T-cell (primary cell): ENCODE data around the gene CD302. TPM values are rescaled to one million over a fixed set of nuclear protein-coding genes. Genes with fewer than 3 reads are reported as not detected.
A peak's percentile ranks its signal among the peaks of the same experiment; 100 is the strongest.

Experiments
- ATAC-seq, 4 experiments: fragments of 200-7000 bp in 3 of 4; fragments of 150-1000 bp in 1 of 4; cut with Tn5 transposase; replicated peaks in 1 of 4; 1 replicate in 3 of 4; 2 replicates in 1 of 4; pipeline ENCODE4 v1.10.0; 2021; ENCODE audit warnings: moderate library complexity in 3 of 4, mild to moderate bottlenecking in 2 of 4, moderate number of reproducible peaks in 1 of 4
- CTCF ChIA-PET, 2 donors: fragments of 300-600 bp; sonication (Branson Sonifier 250); formaldehyde crosslinking; loops; one replicate each; lab custom pipeline; 2022; ENCODE audit warnings: antibody characterized with exemption in 2 of 2; lab: Charles Lee
- POLR2A ChIA-PET, 2 donors: fragments of 300-600 bp; sonication (Branson Sonifier 250); formaldehyde crosslinking; loops; one replicate each; lab custom pipeline; 2022; ENCODE audit warnings: antibody characterized with exemption in 2 of 2; lab: Charles Lee
- DNase-seq, 35 experiments: peaks; one replicate each; pipeline versions ENCODE4 v3.0.0 to v3.0.0-alpha.2; 2013 to 2023
- H3K27ac ChIP-seq: one replicate; pipeline ENCODE4 v1.5.1; 2013; ENCODE audit warnings: low read length
- H3K27me3 ChIP-seq, 2 experiments: replicated peaks in 1 of 2; 1 replicate in 1 of 2; 2 replicates in 1 of 2; pipeline versions ENCODE4 v1.6.1 to v1.7.0; 2013; ENCODE audit warnings: low read length in 1 of 2, mixed read lengths in 1 of 2; ENCODE audit not compliant: control insufficient read depth in 2 of 2, insufficient read depth in 2 of 2; ENCODE audit errors: extremely low read depth in 1 of 2
- H3K36me3 ChIP-seq, 2 donors: 1 replicate in 1 of 2; 2 replicates in 1 of 2; pipeline versions ENCODE4 v1.6.1 to v1.7.0; 2013; ENCODE audit warnings: low read length in 1 of 2; ENCODE audit not compliant: control insufficient read depth in 2 of 2, insufficient read depth in 1 of 2; ENCODE audit errors: extremely low read depth in 1 of 2
- H3K4me1 ChIP-seq, 2 experiments: 1 replicate in 1 of 2; 2 replicates in 1 of 2; pipeline versions ENCODE4 v1.6.1 to v1.7.0; 2013; ENCODE audit warnings: low read length in 2 of 2, mixed read lengths in 1 of 2; ENCODE audit not compliant: insufficient read depth in 2 of 2, control insufficient read depth in 1 of 2; ENCODE audit errors: extremely low read depth in 1 of 2
- H3K4me3 ChIP-seq, 2 donors: 1 replicate in 1 of 2; 2 replicates in 1 of 2; pipeline versions ENCODE4 v1.5.1 to v1.7.0; 2013; ENCODE audit warnings: mild to moderate bottlenecking in 2 of 2, low read length in 1 of 2, moderate library complexity in 1 of 2; ENCODE audit not compliant: control insufficient read depth in 1 of 2; ENCODE audit errors: extremely low read depth in 1 of 2
- H3K9me3 ChIP-seq: 2 replicates; pipeline ENCODE4 v1.7.0; 2013
- H3K27ac Mint-ChIP-seq, 2 donors: one replicate each; pipeline ENCODE4 v1.8.0; 2020 to 2021; ENCODE audit warnings: mild to moderate bottlenecking in 2 of 2, mixed read lengths in 2 of 2
- H3K27me3 Mint-ChIP-seq, 2 donors: one replicate each; pipeline ENCODE4 v1.8.0; 2021 to 2022; ENCODE audit warnings: mixed read lengths in 2 of 2
- H3K36me3 Mint-ChIP-seq: one replicate; pipeline ENCODE4 v1.8.0; 2021; ENCODE audit warnings: mixed read lengths
- H3K4me1 Mint-ChIP-seq, 3 donors: one replicate each; pipeline ENCODE4 v1.8.0; 2020 to 2022; ENCODE audit warnings: mixed read lengths in 3 of 3, mild to moderate bottlenecking in 1 of 3
- H3K4me3 Mint-ChIP-seq, 3 donors: one replicate each; pipeline ENCODE4 v1.8.0; 2020 to 2022; ENCODE audit warnings: mild to moderate bottlenecking in 3 of 3, mixed read lengths in 3 of 3, moderate library complexity in 3 of 3
- H3K9me3 Mint-ChIP-seq, 3 donors: one replicate each; pipeline ENCODE4 v1.8.0; 2020 to 2022; ENCODE audit warnings: mixed read lengths in 3 of 3
- WGBS: methylation state at CpG from one replicate; pipeline ENCODE4 v1.1.5; 2013; ENCODE audit warnings: missing lambda C conversion rate; ENCODE audit not compliant: insufficient coverage; 5-methylcytosine and 5-hydroxymethylcytosine counted together
- total RNA-seq, 35 experiments: library from RNA in 6 of 35; stranded (reverse) in 6 of 35; fragments of 120-200 nt in 1 of 35; gene quantifications; one replicate each; pipeline versions ENCODE4 v1.2.1 to v1.2.4 and lab custom pipeline; 2013 to 2026

Gene CD302
- total RNA-seq (1 to 10 TPM; 1.0 to 1.6 (median 1.2) TPM), total RNA-seq (lab: John Stamatoyannopoulos, UW) (0.23 to 4.5 (median 1.6) reads per million in 29 experiments)
- total RNA-seq (2013), result 1.7 TPM

GRCh38 chr2:159797543-159798375 lies at the start of gene CD302:
CD302 (minus strand) TSS chr2:159798208; CDS start chr2:159798198, 10 bp downstream.
- ATAC-seq, result peak; percentile 32 to 65 (median 62)
- Mint-ChIP-seq H3K27me3 (peaks cover 9 to 18% of the 10 kb centered on the region in 2 donors), H3K9me3 (no peaks in the 10 kb centered on the region), H3K36me3 (peaks cover 6% of the 10 kb centered on the region), H3K4me3 (peak within 1 kb of the TSS; percentile 73 to 79 (median 76)), H3K27ac (peak within 1 kb of the TSS in 1 of 2 donors; percentile 34), H3K4me1 (peaks cover 10 to 30% (median 25%) of the 10 kb centered on the region in 3 donors)
- peak in 24 of 35 experiments; percentile 3 to 43 (median 12) for DNase-seq
- ChIA-PET CTCF (no interaction called here), POLR2A (no interaction called here)
- Histone ChIP-seq H3K4me3 (peak within 1 kb of the TSS; percentile 40 to 82), H3K4me1 (peaks cover 0 to 10% of the 10 kb centered on the region in 2 experiments), H3K27me3 (peaks cover 0 to 9% of the 10 kb centered on the region in 2 experiments), H3K27ac (no peak within 1 kb of the TSS), H3K9me3 (no peaks in the 10 kb centered on the region), H3K36me3 (no peaks in the 10 kb centered on the region)
- 3% methylated on average over 71 of the region's 82 CpGs for WGBS

- CTCF ChIA-PET, result no interaction called here
- Histone ChIP-seq H3K36me3 (peaks cover 8 to 43% of the 10 kb centered on the region in 2 donors), H3K27ac (no peak overlapping the region), H3K4me3 (no peak overlapping the region), H3K27me3 (no peaks in the 10 kb centered on the region), H3K4me1 (no peaks in the 10 kb centered on the region), H3K9me3 (no peaks in the 10 kb centered on the region)
- POLR2A ChIA-PET, result no interaction called here
- Mint-ChIP-seq H3K4me3 (no peak overlapping the region), H3K36me3 (peaks cover 50% of the 10 kb centered on the region), H3K4me1 (peaks cover 0 to 2% (median 0%) of the 10 kb centered on the region in 3 donors), H3K27ac (no peak overlapping the region), H3K27me3 (no peaks in the 10 kb centered on the region), H3K9me3 (no peaks in the 10 kb centered on the region)
- no CpG with 5 or more reads among the region's 2 CpGs for WGBS
- ATAC-seq, result no peak
- no peak for DNase-seq
Measured at GRCh38 chr2:159846564-159846963, 48.6 kb upstream of the CD302 start.

GRCh38 chr2:159840616-159841015 lies 42.6 kb upstream of the CD302 start:
- H3K4me1 ChIP-seq, result no peaks in the 10 kb centered on the region
- peaks cover 58% of the 10 kb centered on the region for H3K36me3 Mint-ChIP-seq
- DNase-seq, result no peak
- no peaks in the 10 kb centered on the region for H3K27me3 Mint-ChIP-seq
- H3K4me3 ChIP-seq, result no peak overlapping the region
- no peaks in the 10 kb centered on the region for H3K9me3 ChIP-seq
- no peaks in the 10 kb centered on the region for H3K9me3 Mint-ChIP-seq
- no peak for ATAC-seq
- H3K4me3 Mint-ChIP-seq, result no peak overlapping the region
- H3K27me3 ChIP-seq, result no peaks in the 10 kb centered on the region
- POLR2A ChIA-PET, result no interaction called here
- CTCF ChIA-PET, result interaction anchor here in 1 of 2 donors (0.6 kb wide), 1 partner anchor 21 kb away, joined by 5 read pairs; no protein-coding TSS in a partner anchor
- peaks cover 0 to 2% (median 0%) of the 10 kb centered on the region in 3 donors for H3K4me1 Mint-ChIP-seq
- peaks cover 0 to 41% of the 10 kb centered on the region in 2 donors for H3K36me3 ChIP-seq
- H3K27ac ChIP-seq, result no peak overlapping the region
- 100% methylated on average over 2 of the region's 5 CpGs for WGBS
- H3K27ac Mint-ChIP-seq, result no peak overlapping the region

- Mint-ChIP-seq H3K4me1 (no peaks in the 10 kb centered on the region), H3K4me3 (no peak overlapping the region), H3K36me3 (peaks cover 75% of the 10 kb centered on the region), H3K27me3 (no peaks in the 10 kb centered on the region), H3K27ac (no peak overlapping the region), H3K9me3 (peaks cover 0 to 3% (median 3%) of the 10 kb centered on the region in 3 donors)
- ATAC-seq, result no peak
- no peaks in the 10 kb centered on the region for H3K4me1 ChIP-seq
- H3K36me3 ChIP-seq, result peaks cover 0 to 46% of the 10 kb centered on the region in 2 donors
- no peak overlapping the region for H3K4me3 ChIP-seq
- CTCF ChIA-PET, result interaction anchor here (0.6 to 0.7 kb wide), 3 partner anchors 27 to 778 kb away, joined by 3 to 5 read pairs (median 3); no protein-coding TSS in a partner anchor
- no peak for DNase-seq
- POLR2A ChIA-PET, result no interaction called here
- H3K27me3 ChIP-seq, result no peaks in the 10 kb centered on the region
- H3K27ac ChIP-seq, result no peak overlapping the region
- H3K9me3 ChIP-seq, result no peaks in the 10 kb centered on the region
Measured at GRCh38 chr2:159832858-159833257, 34.9 kb upstream of the CD302 start.

- Histone ChIP-seq H3K4me1 (no peaks in the 10 kb centered on the region), H3K27me3 (no peaks in the 10 kb centered on the region), H3K36me3 (peaks cover 0 to 39% of the 10 kb centered on the region in 2 donors), H3K27ac (no peak overlapping the region), H3K4me3 (no peak overlapping the region), H3K9me3 (no peaks in the 10 kb centered on the region)
- ChIA-PET CTCF (interaction anchor here in 1 of 2 donors (0.6 kb wide), 1 partner anchor 862 kb away, joined by 9 read pairs; no protein-coding TSS in a partner anchor), POLR2A (no interaction called here)
- Mint-ChIP-seq H3K4me1 (peaks cover 0 to 2% (median under 1%) of the 10 kb centered on the region in 3 donors), H3K9me3 (peaks cover 0 to 3% (median 3%) of the 10 kb centered on the region in 3 donors), H3K27me3 (no peaks in the 10 kb centered on the region), H3K27ac (no peak overlapping the region), H3K4me3 (no peak overlapping the region), H3K36me3 (peaks cover 75% of the 10 kb centered on the region)
- DNase-seq (no peak), ATAC-seq (no peak)
- WGBS, result 96% methylated on average over 5 of the region's 7 CpGs
Measured at GRCh38 chr2:159832026-159832425, 34.0 kb upstream of the CD302 start.

GRCh38 chr2:159829376-159829775 lies 31.4 kb upstream of the CD302 start:
- Histone ChIP-seq H3K27me3 (no peaks in the 10 kb centered on the region), H3K36me3 (peaks cover 0 to 29% of the 10 kb centered on the region in 2 donors), H3K4me1 (no peaks in the 10 kb centered on the region), H3K9me3 (no peaks in the 10 kb centered on the region), H3K4me3 (no peak overlapping the region), H3K27ac (no peak overlapping the region)
- no CpG with 5 or more reads among the region's 1 CpG for WGBS
- no peak overlapping the region for H3K27ac Mint-ChIP-seq
- H3K36me3 Mint-ChIP-seq, result peaks cover 88% of the 10 kb centered on the region
- ATAC-seq (no peak), DNase-seq (no peak)
- peaks cover 0 to 3% (median 3%) of the 10 kb centered on the region in 3 donors for H3K9me3 Mint-ChIP-seq
- no peaks in the 10 kb centered on the region for H3K27me3 Mint-ChIP-seq
- H3K4me1 Mint-ChIP-seq, result peaks cover 4 to 24% (median 7%) of the 10 kb centered on the region in 3 donors
- ChIA-PET POLR2A (no interaction called here), CTCF (no interaction called here)
- H3K4me3 Mint-ChIP-seq, result no peak overlapping the region
